NCI-H1436 (cell line): ENCODE measurements around the gene HSPA12A.
A peak's percentile ranks its signal among the peaks of the same experiment; 100 is the strongest.

Source experiments
- DNase-seq: peaks from one replicate; lab custom pipeline; 2025; lab: John Stamatoyannopoulos, UW

HSPA12A gene

GRCh38 chr10:116770281-116770680, 27.9 kb upstream of the HSPA12A start:
- DNase-seq, result no peak

- DNase-seq, result no peak
These were observed 27.4 kb upstream of the HSPA12A start for GRCh38 chr10:116769791-116770190.

- DNase-seq, result no peak
These were observed 27.0 kb upstream of the HSPA12A start for GRCh38 chr10:116769368-116769767.

- DNase-seq, result no peak
These were observed 26.4 kb upstream of the HSPA12A start for GRCh38 chr10:116768786-116769185.

- no peak for DNase-seq
These were observed 24.7 kb upstream of the HSPA12A start for GRCh38 chr10:116766837-116767634.

GRCh38 chr10:116766241-116766827, 24.0 kb upstream of the HSPA12A start:
- DNase-seq, result no peak

- DNase-seq, result no peak
These were observed 23.3 kb upstream of the HSPA12A start for GRCh38 chr10:116765648-116766081.

GRCh38 chr10:116764979-116765378, 22.6 kb upstream of the HSPA12A start:
- DNase-seq, result no peak

GRCh38 chr10:116763440-116763839, 21.1 kb upstream of the HSPA12A start:
- no peak for DNase-seq

- DNase-seq, result no peak
These were observed 19.5 kb upstream of the HSPA12A start for GRCh38 chr10:116761883-116762282.

- no peak for DNase-seq
These were observed 18.6 kb upstream of the HSPA12A start for GRCh38 chr10:116760919-116761318.

GRCh38 chr10:116757246-116757645, 14.9 kb upstream of the HSPA12A start:
- no peak for DNase-seq

- DNase-seq, result no peak
These were observed 13.9 kb upstream of the HSPA12A start for GRCh38 chr10:116756277-116756676.

- DNase-seq, result peak; percentile 76
These were observed 11.4 kb upstream of the HSPA12A start for GRCh38 chr10:116753759-116754158.

GRCh38 chr10:116752969-116753665, 10.8 kb upstream of the HSPA12A start:
- DNase-seq, result no peak

GRCh38 chr10:116752563-116752962, 10.2 kb upstream of the HSPA12A start:
- DNase-seq, result no peak

GRCh38 chr10:116748471-116748870, 6.1 kb upstream of the HSPA12A start:
- DNase-seq, result no peak

- DNase-seq, result no peak
These were observed 5.7 kb upstream of the HSPA12A start for GRCh38 chr10:116748041-116748440.

GRCh38 chr10:116747325-116747724, 5.0 kb upstream of the HSPA12A start:
- DNase-seq, result no peak

- DNase-seq, result no peak
These were observed 2.5 kb upstream of the HSPA12A start for GRCh38 chr10:116744885-116745284.

- DNase-seq, result no peak
These were observed 1.9 kb upstream of the HSPA12A start for GRCh38 chr10:116744163-116744753.

GRCh38 chr10:116743266-116744064, 1.1 kb upstream of the HSPA12A start:
- no peak for DNase-seq
